IMR-90 (cell line): Measurements from ENCODE around the gene SORCS1. TPM values are rescaled to one million over a fixed set of nuclear protein-coding genes. Genes with fewer than 3 reads are reported as not detected.

Experiments
- ATAC-seq: fragments of 200-7000 bp; cut with Tn5 transposase; 2 replicates; pipeline ENCODE4 v1.9.1; 2020; ENCODE audit warnings: low read depth, mild to moderate bottlenecking, moderate library complexity
- BruUV-seq: library from RNA; stranded (reverse); fragments of 400-500 nt; replicated peaks from 2 replicates; lab custom pipeline; 2021; lab: Mats Ljungman, UMichigan
- CTCF ChIA-PET: fragments of 300-600 bp; formaldehyde crosslinking; extraction: SDS; loops from one replicate; lab custom pipeline; 2021; ENCODE audit warnings: antibody characterized with exemption; lab: Yijun Ruan, JAX
- POLR2A ChIA-PET: fragments of 300-600 bp; sonication (Branson Sonifier 250); formaldehyde crosslinking; loops from one replicate; lab custom pipeline; 2022; ENCODE audit warnings: antibody characterized with exemption; ENCODE audit not compliant: unreplicated experiment; lab: Charles Lee
- DNase-seq: peaks from one replicate; pipeline ENCODE4 v3.0.0; 2013
- H2AFZ ChIP-seq: replicated peaks from 2 replicates; pipeline ENCODE3; 2013; ENCODE audit warnings: low read length, mild to moderate bottlenecking; ENCODE audit not compliant: poor library complexity
- H2AK5ac ChIP-seq: 2 replicates; pipeline ENCODE4 v1.6.1; 2013; ENCODE audit warnings: low read depth, low read length, inconsistent platforms
- H2AK9ac ChIP-seq: replicated peaks from 2 replicates; pipeline ENCODE3; 2013; ENCODE audit warnings: mild to moderate bottlenecking, low read depth, low read length, moderate library complexity; ENCODE audit not compliant: poor library complexity
- H2BK120ac ChIP-seq: 2 replicates; pipeline ENCODE4 v1.6.1; 2013; ENCODE audit warnings: low read depth, low read length, inconsistent platforms
- H2BK15ac ChIP-seq: 3 replicates; pipeline ENCODE4 v1.6.1; 2013; ENCODE audit warnings: low read depth, low read length, inconsistent platforms
- H2BK20ac ChIP-seq: 2 replicates; pipeline ENCODE4 v1.6.1; 2013; ENCODE audit warnings: low read depth, mild to moderate bottlenecking, inconsistent platforms, low read length, moderate library complexity
- H2BK5ac ChIP-seq: 2 replicates; pipeline ENCODE4 v1.6.1; 2013; ENCODE audit warnings: mild to moderate bottlenecking, low read depth, low read length, inconsistent platforms; ENCODE audit not compliant: poor library complexity, severe bottlenecking
- H3K14ac ChIP-seq: replicated peaks from 2 replicates; pipeline ENCODE4 v1.6.1; 2013; ENCODE audit warnings: low read depth, low read length, inconsistent platforms
- H3K18ac ChIP-seq: 2 replicates; pipeline ENCODE4 v1.6.1; 2013; ENCODE audit warnings: low read depth, low read length, control low read depth
- H3K23ac ChIP-seq: 2 replicates; pipeline ENCODE4 v1.6.1; 2013; ENCODE audit warnings: low read depth, low read length, inconsistent platforms
- H3K27ac ChIP-seq: 2 replicates; pipeline ENCODE4 v1.5.1; 2013; ENCODE audit warnings: mild to moderate bottlenecking, control low read depth, low read length; ENCODE audit not compliant: insufficient read depth
- H3K27me3 ChIP-seq: 2 replicates; pipeline ENCODE4 v1.6.1; 2013; ENCODE audit warnings: low read length; ENCODE audit not compliant: control insufficient read depth, insufficient read depth
- H3K36me3 ChIP-seq: 2 replicates; pipeline ENCODE4 v1.6.1; 2013; ENCODE audit warnings: low read length, mixed read lengths; ENCODE audit not compliant: control insufficient read depth, insufficient read depth
- H3K4ac ChIP-seq: 2 replicates; pipeline ENCODE4 v1.6.1; 2013; ENCODE audit warnings: low read depth, low read length, inconsistent platforms
- H3K4me1 ChIP-seq: 2 replicates; pipeline ENCODE4 v1.6.1; 2013; ENCODE audit warnings: low read length, mixed read lengths; ENCODE audit not compliant: control insufficient read depth, insufficient read depth
- H3K4me2 ChIP-seq: 2 replicates; pipeline ENCODE4 v1.6.1; 2013; ENCODE audit warnings: low read depth, mild to moderate bottlenecking, control low read depth, low read length, moderate library complexity
- H3K4me3 ChIP-seq: 2 replicates; pipeline ENCODE4 v1.5.1; 2013; ENCODE audit warnings: low read depth, mild to moderate bottlenecking, control low read depth, low read length, moderate library complexity; ENCODE audit not compliant: insufficient read depth
- H3K56ac ChIP-seq: 2 replicates; pipeline ENCODE4 v1.6.1; 2013; ENCODE audit warnings: low read length, inconsistent platforms; ENCODE audit not compliant: insufficient read depth; ENCODE audit errors: extremely low read depth
- H3K79me1 ChIP-seq, 2 experiments: 2 replicates each; pipeline ENCODE4 v1.6.1; 2013; ENCODE audit warnings: low read length in 2 of 2, inconsistent platforms in 1 of 2, low read depth in 1 of 2
- H3K9ac ChIP-seq: 2 replicates; pipeline ENCODE4 v1.6.1; 2013; ENCODE audit warnings: low read depth, low read length, control low read depth
- H3K9me1 ChIP-seq: 2 replicates; pipeline ENCODE4 v1.6.1; 2013; ENCODE audit warnings: low read length, inconsistent platforms; ENCODE audit not compliant: insufficient read depth
- H3K9me3 ChIP-seq: 2 replicates; pipeline ENCODE4 v1.6.1; 2013; ENCODE audit warnings: low read length; ENCODE audit not compliant: control insufficient read depth, insufficient read depth
- H4K20me1 ChIP-seq: 2 replicates; pipeline ENCODE4 v1.6.1; 2013; ENCODE audit warnings: low read length, inconsistent platforms; ENCODE audit not compliant: insufficient read depth
- H4K5ac ChIP-seq: 2 replicates; pipeline ENCODE4 v1.6.1; 2013; ENCODE audit warnings: mild to moderate bottlenecking, low read depth, low read length, control low read depth
- H4K8ac ChIP-seq, 2 experiments: 2 replicates each; pipeline ENCODE4 v1.6.1; 2013; ENCODE audit warnings: low read depth in 2 of 2, low read length in 2 of 2, control low read depth in 1 of 2, inconsistent platforms in 1 of 2
- H4K91ac ChIP-seq: 2 replicates; pipeline ENCODE4 v1.6.1; 2013; ENCODE audit warnings: low read depth, low read length, inconsistent platforms; ENCODE audit not compliant: insufficient read depth
- CEBPB ChIP-seq: IDR thresholded peaks from 2 replicates; pipeline ENCODE4 v1.6.1; 2012; ENCODE audit warnings: low read depth, low read length, improper control_type of control experiment
- MAFK ChIP-seq: IDR thresholded peaks from 2 replicates; pipeline ENCODE4 v1.6.1; 2012; ENCODE audit warnings: low read depth, low read length, improper control_type of control experiment
- MAZ ChIP-seq: IDR thresholded peaks from 2 replicates; pipeline ENCODE4 v1.6.1; 2012; ENCODE audit warnings: low read depth, mild to moderate bottlenecking, low read length, improper control_type of control experiment, moderate library complexity, borderline replicate concordance
- RCOR1 ChIP-seq: IDR thresholded peaks from 2 replicates; pipeline ENCODE4 v1.6.1; 2012; ENCODE audit warnings: mild to moderate bottlenecking, low read length, improper control_type of control experiment; ENCODE audit not compliant: insufficient replicate concordance
- WGBS, 2 experiments: methylation state at CpG; one replicate each; pipeline versions ENCODE4 v1.1.5 to v1.1.7; 2013; ENCODE audit warnings: missing lambda C conversion rate in 2 of 2; ENCODE audit not compliant: insufficient read length in 1 of 2; ENCODE audit errors: extremely low coverage in 2 of 2; 5-methylcytosine and 5-hydroxymethylcytosine counted together
- dilution Hi-C: fragments of 300-500 bp; cut with HindIII; formaldehyde crosslinking; loops from one replicate; pipeline ENCODE4 v1.14.3; 2018; ENCODE audit warnings: low sequenced_read_pairs; ENCODE audit not compliant: unreplicated experiment
- in situ Hi-C: fragments of 300-500 bp; cut with MboI; formaldehyde crosslinking; loops from 3 replicates; pipeline ENCODE4 v1.14.3; 2019; ENCODE audit warnings: low sequenced_read_pairs, inconsistent platforms, mixed read lengths
- intact Hi-C: fragments of 100-400 bp; cut with micrococcal nuclease; formaldehyde crosslinking; loops from 2 replicates; pipeline ENCODE4 v1.10.0; 2022
- polyA plus RNA-seq, 3 experiments: library from polyadenylated mRNA; depleted of rRNA; stranded (reverse); fragments of >200 nt; gene quantifications; 2 replicates each; pipeline ENCODE4 v1.2.3, GENCODE V29; 2012; ENCODE audit warnings: low replicate concordance in 1 of 3
- total RNA-seq: library from RNA; depleted of rRNA; stranded (reverse); fragments of >200 nt; gene quantifications from 2 replicates; pipeline ENCODE4 v1.2.3, GENCODE V29; 2012

SORCS1 gene
- total and polyA plus RNA-seq, 2 of the 4 experiments (the other 2 are of a cell fraction) = under 0.01 TPM; not detected in 1

GRCh38 chr10:107163076-107163855 lies 1.2 kb downstream of the SORCS1 start:
- no peak overlapping the region for H2BK20ac ChIP-seq
- no TSS peak for BruUV-seq
- H2BK5ac ChIP-seq = no peak overlapping the region
- no peak for ATAC-seq
- no CpG with 5 or more reads among the region's 7 CpGs for WGBS, 2 experiments
- no peaks in the 10 kb centered on the region for H3K36me3 ChIP-seq
- no peak overlapping the region for H3K4ac ChIP-seq
- CTCF ChIA-PET = no interaction called here
- no peak overlapping the region for H3K18ac ChIP-seq
- no peak overlapping the region for H3K9ac ChIP-seq
- DNase-seq = no peak
- no peak overlapping the region for H3K27ac ChIP-seq
- no peaks in the 10 kb centered on the region for H3K27me3 ChIP-seq
- no peak overlapping the region for H2AFZ ChIP-seq
- H3K9me1 ChIP-seq = no peaks in the 10 kb centered on the region
- in situ Hi-C loops (no loop called here), dilution Hi-C loops (no loop called here), intact Hi-C loops (no loop called here)
- H3K9me3 ChIP-seq = peaks cover 13% of the 10 kb centered on the region; the same call in 1 of the 2 replicates
- no peak overlapping the region for H2AK5ac ChIP-seq
- H4K91ac ChIP-seq = no peak overlapping the region
- no peaks in the 10 kb centered on the region for H3K4me1 ChIP-seq
- H2BK120ac ChIP-seq = no peak overlapping the region
- no peak overlapping the region for H3K56ac ChIP-seq
- POLR2A ChIA-PET = no interaction called here
- no peak overlapping the region for H2BK15ac ChIP-seq
- H3K4me3 ChIP-seq = no peak overlapping the region
- H3K14ac ChIP-seq = no peak overlapping the region
- no peak overlapping the region for H3K23ac ChIP-seq
- no peak overlapping the region for H4K5ac ChIP-seq
- no peak overlapping the region for H3K4me2 ChIP-seq
- no peak overlapping the region for H4K8ac ChIP-seq
- H2AK9ac ChIP-seq = no peak overlapping the region
- TF ChIP-seq MAFK (no peak), MAZ (no peak), CEBPB (no peak), RCOR1 (no peak)
- no peaks in the 10 kb centered on the region for H4K20me1 ChIP-seq
- H3K79me1 ChIP-seq = no peaks in the 10 kb centered on the region
